Smooth muscle cell (in vitro differentiated cells): ENCODE data around the gene MKNK1. TPM values are rescaled to one million over a fixed set of nuclear protein-coding genes. Genes with fewer than 3 reads are reported as not detected.

Experiments used
- DNase-seq: peaks from one replicate; lab custom pipeline; 2025; ENCODE audit not compliant: unreplicated experiment; lab: John Stamatoyannopoulos, UW
- H2AFZ ChIP-seq: fragments of 200-600 bp; sonication (generic); 2 replicates; pipeline ENCODE4 v1.6.0; 2016; ENCODE audit warnings: antibody characterized with exemption, low read depth, mild to moderate bottlenecking
- H3F3A ChIP-seq: fragments of 200-600 bp; sonication (generic); 2 replicates; pipeline ENCODE4 v1.6.0; 2017; ENCODE audit warnings: antibody characterized with exemption, low read depth
- H3K27ac ChIP-seq: fragments of 200-600 bp; sonication (generic); 2 replicates; pipeline ENCODE4 v1.5.1; 2016; ENCODE audit warnings: low read depth, mild to moderate bottlenecking
- H3K27me3 ChIP-seq: fragments of 200-600 bp; sonication (generic); 2 replicates; pipeline ENCODE4 v1.6.1; 2016; ENCODE audit warnings: low read depth, mild to moderate bottlenecking
- H3K36me3 ChIP-seq: fragments of 200-600 bp; sonication (generic); 2 replicates; pipeline ENCODE4 v1.5.1; 2016; ENCODE audit warnings: low read depth
- H3K4me1 ChIP-seq: fragments of 200-600 bp; sonication (generic); 2 replicates; pipeline ENCODE4 v1.5.1; 2016; ENCODE audit warnings: low read depth
- H3K4me2 ChIP-seq: fragments of 200-600 bp; sonication (generic); 2 replicates; pipeline ENCODE4 v1.6.0; 2016; ENCODE audit warnings: mild to moderate bottlenecking
- H3K4me3 ChIP-seq: fragments of 200-600 bp; sonication (generic); 2 replicates; pipeline ENCODE4 v1.5.1; 2016; ENCODE audit warnings: mild to moderate bottlenecking
- H3K79me2 ChIP-seq: fragments of 200-600 bp; sonication (generic); 2 replicates; pipeline ENCODE4 v1.6.0; 2016; ENCODE audit warnings: low read depth, mild to moderate bottlenecking
- H3K9ac ChIP-seq: fragments of 200-600 bp; sonication (generic); 2 replicates; pipeline ENCODE4 v1.6.0; 2016; ENCODE audit warnings: low read depth
- H3K9me3 ChIP-seq: fragments of 200-600 bp; sonication (generic); replicated peaks from 2 replicates; pipeline ENCODE4 v1.5.1; 2016; ENCODE audit warnings: low read depth
- H4K20me1 ChIP-seq: fragments of 200-600 bp; sonication (generic); 2 replicates; pipeline ENCODE4 v1.6.0; 2016; ENCODE audit warnings: low read depth
- CTCF ChIP-seq: fragments of 200-600 bp; sonication (generic); IDR thresholded peaks from 2 replicates; pipeline ENCODE4 v1.5.1; 2017; ENCODE audit warnings: borderline replicate concordance, mild to moderate bottlenecking, antibody characterized with exemption; ENCODE audit not compliant: insufficient read depth, poor library complexity, severe bottlenecking
- WGBS: methylation state at CpG from one replicate; pipeline ENCODE4 v1.1.7; 2016; ENCODE audit warnings: low lambda C conversion rate; 5-methylcytosine and 5-hydroxymethylcytosine counted together
- polyA plus RNA-seq: library from polyadenylated mRNA; unstranded; fragments of >200 nt; fragmentation: Nextera tagmentation; extraction: Ambion mirVana; gene quantifications from 2 replicates; pipeline ENCODE4 v1.2.1, GENCODE V29; 2016
- total RNA-seq: library from RNA; depleted of rRNA; stranded (reverse); fragments of >200 nt; gene quantifications from 2 replicates; pipeline ENCODE4 v1.2.3, GENCODE V29; 2014

The MKNK1 gene
- total and polyA plus RNA-seq, 2 experiments from 2014 or later = 11.7 to 18.7 TPM

- no peaks in the 10 kb centered on the region for H3K79me2 ChIP-seq
- H3K9ac ChIP-seq = no peak overlapping the region
- no peaks in the 10 kb centered on the region for H3K9me3 ChIP-seq
- H3K27me3 ChIP-seq = no peaks in the 10 kb centered on the region
- no peaks in the 10 kb centered on the region for H3F3A ChIP-seq
- H3K4me1 ChIP-seq = no peaks in the 10 kb centered on the region
- DNase-seq = no peak
- H4K20me1 ChIP-seq = no peaks in the 10 kb centered on the region
- no peak overlapping the region for H3K4me2 ChIP-seq
- peaks cover 18% of the 10 kb centered on the region for H3K36me3 ChIP-seq
- H3K4me3 ChIP-seq = no peak overlapping the region
- no peak overlapping the region for H2AFZ ChIP-seq
- TF ChIP-seq CTCF = no peak
- H3K27ac ChIP-seq = no peak overlapping the region
- WGBS = 98% methylated on average over 3 of the region's 3 CpGs
Observed at GRCh38 chr1:46650491-46650890, 46.4 kb upstream of the MKNK1 start.

GRCh38 chr1:46649764-46650163 is 45.7 kb upstream of the MKNK1 start:
- H3K4me3 ChIP-seq = no peak overlapping the region
- no peaks in the 10 kb centered on the region for H3K79me2 ChIP-seq
- H3K27ac ChIP-seq = no peak overlapping the region
- no peak for DNase-seq
- H2AFZ ChIP-seq = no peak overlapping the region
- no peaks in the 10 kb centered on the region for H3K9me3 ChIP-seq
- H3F3A ChIP-seq = no peaks in the 10 kb centered on the region
- no peaks in the 10 kb centered on the region for H3K4me1 ChIP-seq
- WGBS = 97% methylated on average over 2 of the region's 2 CpGs
- no peak for TF ChIP-seq CTCF
- H3K36me3 ChIP-seq = peaks cover 14% of the 10 kb centered on the region
- no peak overlapping the region for H3K4me2 ChIP-seq
- H4K20me1 ChIP-seq = no peaks in the 10 kb centered on the region
- H3K9ac ChIP-seq = no peak overlapping the region
- H3K27me3 ChIP-seq = no peaks in the 10 kb centered on the region

- Histone ChIP-seq H3K9ac (no peak overlapping the region), H3K4me2 (no peak overlapping the region), H3F3A (no peaks in the 10 kb centered on the region), H3K79me2 (no peaks in the 10 kb centered on the region), H3K4me3 (no peak overlapping the region), H3K27me3 (no peaks in the 10 kb centered on the region), H3K27ac (no peak overlapping the region), H3K9me3 (no peaks in the 10 kb centered on the region), H3K36me3 (peaks cover 12% of the 10 kb centered on the region), H3K4me1 (no peaks in the 10 kb centered on the region), H4K20me1 (no peaks in the 10 kb centered on the region), H2AFZ (no peak overlapping the region)
- TF ChIP-seq CTCF = no peak
- DNase-seq = no peak
- 99% methylated on average over 3 of the region's 3 CpGs for WGBS
Observed at GRCh38 chr1:46647611-46648010, 43.5 kb upstream of the MKNK1 start.

GRCh38 chr1:46646844-46647243 is 42.8 kb upstream of the MKNK1 start:
- no peaks in the 10 kb centered on the region for H3F3A ChIP-seq
- 90% methylated on average over 2 of the region's 2 CpGs for WGBS
- DNase-seq = no peak

More at GRCh38 chr1:46646844-46647243, 42.8 kb upstream of the MKNK1 start:
- H4K20me1 ChIP-seq = no peaks in the 10 kb centered on the region
- H3K27me3 ChIP-seq = no peaks in the 10 kb centered on the region
- H3K36me3 ChIP-seq = peaks cover 12% of the 10 kb centered on the region
- no peak for TF ChIP-seq CTCF
- no peak overlapping the region for H3K9ac ChIP-seq
- no peaks in the 10 kb centered on the region for H3K4me1 ChIP-seq
- no peaks in the 10 kb centered on the region for H3K9me3 ChIP-seq
- no peaks in the 10 kb centered on the region for H3K79me2 ChIP-seq
- H2AFZ ChIP-seq = no peak overlapping the region
- H3K4me3 ChIP-seq = no peak overlapping the region
- H3K4me2 ChIP-seq = no peak overlapping the region
- H3K27ac ChIP-seq = no peak overlapping the region
